Measurements from ENCODE around the gene FGFRL1.

Gene FGFRL1

DNA sequence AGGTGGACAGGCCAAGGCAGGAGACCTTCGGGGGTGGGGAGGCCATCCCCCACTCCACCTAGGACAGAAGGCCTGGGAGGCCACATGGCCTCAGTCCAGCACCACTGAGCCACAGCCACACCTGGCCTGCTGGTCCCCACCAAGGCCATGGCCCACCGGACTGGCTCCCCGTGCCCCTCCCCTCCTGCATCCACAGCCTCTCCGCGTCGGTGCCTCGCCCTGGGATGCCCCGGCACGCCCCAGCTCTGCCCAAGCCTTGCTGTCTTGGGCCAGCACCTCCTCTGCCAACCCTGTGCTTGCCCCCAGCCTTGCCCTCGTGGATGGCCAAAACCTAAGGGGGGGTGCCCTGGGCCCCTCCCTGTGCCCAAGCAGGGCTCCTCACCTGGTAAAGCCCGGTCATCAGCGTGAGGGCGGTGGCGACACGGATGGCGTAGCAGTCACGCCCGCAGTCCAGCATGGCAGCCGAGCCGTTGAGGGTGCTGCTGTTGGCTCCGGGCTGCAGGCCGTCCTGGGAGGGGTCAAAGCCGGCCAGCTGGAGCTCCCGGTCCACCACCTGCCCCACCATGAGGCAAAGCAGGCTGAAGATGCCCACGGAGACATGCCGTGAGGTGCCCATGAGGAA, 20.6 kb upstream of the FGFRL1 start:
- Histone ChIP-seq H3K9me3 (ENCODE audit: low read length) (no peaks in the 10 kb centered on the region), H3K4me1 (ENCODE audit: insufficient read depth, low read length) (peaks cover 14% of the 10 kb centered on the region), H3K27ac (ENCODE audit: low read depth, low read length) (no peak overlapping the region), H3K27me3 (ENCODE audit: control insufficient read depth in 1 of 2, insufficient read depth in 2 of 2, low read length in 2 of 2) (no peaks in the 10 kb centered on the region), H3K9ac (ENCODE audit: low read length) (no peak overlapping the region), H3K4me3 (ENCODE audit: low read depth in 1 of 2, low read length in 2 of 2) (no peak overlapping the region), H3K36me3 (ENCODE audit: insufficient read depth, low read length) (no peaks in the 10 kb centered on the region)

DNA sequence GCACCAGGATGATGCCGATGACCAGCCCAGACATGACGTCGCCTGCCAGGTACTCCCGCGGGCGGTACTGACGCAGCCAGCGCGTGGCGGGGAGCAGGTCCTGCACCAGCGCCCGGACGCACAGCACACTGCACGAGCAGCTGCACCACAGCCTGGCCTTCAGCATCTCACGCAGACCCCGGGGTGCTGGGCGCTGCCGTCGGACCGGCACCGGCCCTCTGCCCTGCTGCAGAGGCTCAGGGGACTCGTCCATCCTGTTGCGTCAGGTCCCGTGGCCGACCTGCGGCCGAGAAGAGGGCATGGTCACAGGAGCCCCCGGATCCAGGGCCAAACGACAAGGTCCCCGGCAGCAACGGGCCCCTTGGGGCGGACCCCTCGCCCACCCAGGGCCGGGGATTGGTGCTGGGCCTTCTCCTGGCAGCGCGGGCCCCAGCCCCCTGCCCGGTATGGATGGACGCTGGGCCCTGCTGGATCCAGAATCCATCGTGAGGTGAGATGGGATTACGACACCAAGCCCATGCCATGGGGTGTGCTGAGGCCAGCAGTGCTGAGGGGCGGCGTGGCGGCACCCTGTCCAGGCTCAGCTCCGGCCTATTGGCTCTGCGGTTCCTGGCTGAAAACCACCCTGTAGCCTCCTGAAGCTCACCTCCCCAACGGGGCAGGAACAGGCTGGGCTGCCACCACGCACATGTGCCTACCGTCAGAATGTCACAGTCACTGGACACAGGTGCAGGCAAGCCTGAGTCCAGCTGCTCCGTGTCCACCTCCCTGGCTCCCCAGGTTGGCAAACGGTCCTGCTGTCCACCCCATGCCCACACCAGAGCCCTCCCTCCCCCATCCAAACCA, 19.8 kb upstream of the FGFRL1 start:
- Histone ChIP-seq H3K36me3 (ENCODE audit: insufficient read depth, low read length) (no peaks in the 10 kb centered on the region), H3K27ac (ENCODE audit: low read depth, low read length) (no peak overlapping the region)

DNA sequence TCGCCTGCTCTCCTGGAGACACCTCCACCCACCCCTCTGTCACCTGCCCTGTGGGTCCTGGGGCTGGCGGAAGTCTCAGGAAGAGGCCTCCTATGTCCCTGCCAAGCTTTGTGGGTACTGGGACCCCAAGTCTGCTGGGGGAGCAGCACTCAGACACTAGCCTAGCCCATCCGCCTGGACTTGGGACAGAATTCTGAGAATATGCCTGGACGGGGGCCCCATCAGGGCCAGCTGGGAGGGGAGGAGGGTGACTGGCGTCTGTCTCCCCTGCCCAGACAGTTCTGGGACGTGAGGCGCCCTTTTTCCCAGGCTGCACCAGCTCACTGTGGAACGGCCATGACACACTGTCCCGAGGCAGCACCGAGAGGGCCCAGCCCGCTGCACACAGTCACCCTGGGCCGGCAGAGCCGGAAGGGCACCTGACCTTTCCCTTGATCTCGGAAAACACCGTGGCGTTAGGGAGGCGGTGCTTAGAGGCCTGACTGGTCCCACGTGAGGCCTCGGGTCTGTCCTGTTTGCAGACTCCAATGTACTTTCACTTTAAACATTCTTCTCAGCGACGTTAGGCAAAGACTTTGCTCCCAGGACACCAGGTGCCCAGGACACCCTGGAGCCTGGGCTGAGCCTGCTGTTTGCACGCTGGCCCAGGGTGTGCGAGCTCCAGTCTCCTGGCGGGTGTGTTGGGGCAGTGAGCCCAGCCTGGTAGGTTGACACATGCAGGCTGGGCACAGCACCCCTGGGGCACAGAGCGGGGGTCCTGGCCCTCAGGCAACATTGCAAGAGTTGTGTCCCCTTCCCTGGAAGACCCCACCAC, 18.9 kb upstream of the FGFRL1 start:
- peaks cover 7% of the 10 kb centered on the region for H3K4me1 ChIP-seq (ENCODE audit: insufficient read depth, low read length)
- H3K9ac ChIP-seq (ENCODE audit: low read length) = no peak overlapping the region
- H3K4me3 ChIP-seq (ENCODE audit: low read depth in 1 of 2, low read length in 2 of 2) = no peak overlapping the region
- peaks cover under 1 to 11% of the 10 kb centered on the region in 2 donors for H3K27me3 ChIP-seq (ENCODE audit: control insufficient read depth in 1 of 2, insufficient read depth in 2 of 2, low read length in 2 of 2)
- no peaks in the 10 kb centered on the region for H3K9me3 ChIP-seq (ENCODE audit: low read length)
- H3K36me3 ChIP-seq (ENCODE audit: insufficient read depth, low read length) = no peaks in the 10 kb centered on the region
- H3K27ac ChIP-seq (ENCODE audit: low read depth, low read length) = no peak overlapping the region

More for the DNA sequence above, 19.8 kb upstream of the FGFRL1 start:
- no peak overlapping the region for H3K9ac ChIP-seq (ENCODE audit: low read length)
- H3K27me3 ChIP-seq (ENCODE audit: control insufficient read depth in 1 of 2, insufficient read depth in 2 of 2, low read length in 2 of 2) = peaks cover 0 to 4% of the 10 kb centered on the region in 2 donors
- peaks cover 9% of the 10 kb centered on the region for H3K4me1 ChIP-seq (ENCODE audit: insufficient read depth, low read length)
- no peak overlapping the region for H3K4me3 ChIP-seq (ENCODE audit: low read depth in 1 of 2, low read length in 2 of 2)
- no peaks in the 10 kb centered on the region for H3K9me3 ChIP-seq (ENCODE audit: low read length)

DNA sequence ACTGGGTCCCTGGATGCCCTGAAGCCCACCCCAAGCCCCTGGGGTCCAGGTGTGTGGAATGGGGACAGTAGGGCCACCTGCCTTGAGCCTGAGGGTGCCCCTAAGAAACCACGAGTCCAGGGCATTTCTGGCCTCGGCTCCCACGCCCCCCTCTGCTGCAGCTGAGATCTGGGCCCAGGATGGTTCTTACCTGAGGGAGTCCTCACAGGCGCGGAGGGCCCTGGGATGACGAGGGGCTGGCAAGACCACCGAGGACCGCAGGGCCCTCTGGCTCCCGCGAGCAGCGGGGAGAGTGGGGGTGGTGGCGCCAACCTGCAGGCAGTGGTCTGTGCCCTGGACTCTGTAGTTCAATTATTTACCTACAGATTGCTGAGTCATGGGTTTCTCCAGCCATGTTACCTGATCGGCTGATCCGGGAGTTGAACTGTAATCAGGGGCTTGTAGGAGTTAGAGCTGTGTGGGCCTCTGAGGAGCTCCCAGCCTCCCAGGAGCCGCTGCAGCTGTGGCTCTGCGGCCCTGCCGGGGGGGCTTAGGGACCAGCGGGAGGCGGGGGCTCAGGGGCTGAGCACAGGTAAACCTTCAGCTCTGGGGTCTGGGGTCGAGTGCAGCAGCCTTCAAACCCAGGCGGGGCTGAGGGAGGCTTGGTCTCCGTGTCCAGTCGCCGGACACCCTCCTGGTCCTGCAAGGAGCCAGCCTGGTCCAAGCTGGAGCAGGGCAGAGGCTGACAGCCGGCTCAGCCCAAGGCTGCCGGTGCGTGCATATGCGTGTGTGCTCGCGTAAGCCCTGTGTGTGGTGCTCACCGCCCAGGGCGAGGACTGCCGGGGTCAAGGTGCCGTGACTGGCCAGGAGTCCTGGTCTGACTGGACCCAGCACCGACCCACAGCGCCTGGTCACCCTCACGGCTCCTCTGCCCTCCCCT, 18.1 kb upstream of the FGFRL1 start, which contains the start of gene SLC26A1:
Gene SLC26A1 (minus strand): TSS at position 294 of the 919 bp plus-strand sequence. CDS start 1,701 bp downstream, outside the sequence.
- no peak within 1 kb of the TSS for H3K27ac ChIP-seq (ENCODE audit: low read depth, low read length)
- no peak within 1 kb of the TSS for H3K9ac ChIP-seq (ENCODE audit: low read length)
- H3K4me1 ChIP-seq (ENCODE audit: insufficient read depth, low read length) = no peaks in the 10 kb centered on the region
- peaks cover 9 to 19% of the 10 kb centered on the region in 2 donors for H3K27me3 ChIP-seq (ENCODE audit: control insufficient read depth in 1 of 2, insufficient read depth in 2 of 2, low read length in 2 of 2)
- no peaks in the 10 kb centered on the region for H3K9me3 ChIP-seq (ENCODE audit: low read length)
- H3K4me3 ChIP-seq (ENCODE audit: low read depth in 1 of 2, low read length in 2 of 2) = no peak within 1 kb of the TSS
- H3K36me3 ChIP-seq (ENCODE audit: insufficient read depth, low read length) = no peaks in the 10 kb centered on the region

DNA sequence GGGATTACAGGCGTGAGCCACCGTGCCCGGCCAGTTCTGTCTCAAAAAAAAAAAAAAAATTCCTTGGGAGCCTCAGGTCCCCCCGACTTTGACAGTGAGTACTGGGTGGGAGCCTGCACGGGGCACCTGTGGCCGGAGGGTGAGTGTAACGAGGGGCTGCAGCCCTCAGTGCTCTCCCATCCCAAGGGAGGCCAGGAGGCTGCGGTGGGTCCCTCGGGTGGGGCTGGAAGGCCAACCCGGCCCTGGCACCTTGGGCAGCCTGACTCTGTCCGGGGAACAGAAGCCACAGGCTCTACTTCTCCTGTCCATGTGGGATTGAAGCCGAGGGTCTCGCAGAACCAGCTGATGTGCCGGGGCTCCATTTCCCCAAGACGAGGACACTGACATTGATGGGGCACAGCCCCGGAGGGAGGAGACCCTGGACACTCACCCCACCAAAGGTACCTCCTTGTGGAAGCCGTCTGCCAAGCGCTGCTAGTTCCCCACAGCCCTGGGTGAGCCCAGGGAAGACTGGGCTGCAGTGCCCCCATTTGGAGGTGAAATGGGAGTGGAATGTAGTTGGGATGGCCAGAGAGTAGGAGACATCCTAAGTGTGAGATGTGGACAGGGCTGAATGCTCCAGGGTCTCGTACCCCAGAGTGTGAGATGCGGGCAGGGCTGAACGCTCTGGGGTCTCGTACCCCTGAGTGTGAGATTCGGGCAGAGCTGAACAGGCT, 16.0 kb upstream of the FGFRL1 start:
- Histone ChIP-seq H3K27me3 (ENCODE audit: control insufficient read depth in 1 of 2, insufficient read depth in 2 of 2, low read length in 2 of 2) (peaks cover 11 to 35% of the 10 kb centered on the region in 2 donors), H3K9ac (ENCODE audit: low read length) (no peak overlapping the region), H3K4me1 (ENCODE audit: insufficient read depth, low read length) (no peaks in the 10 kb centered on the region)

DNA sequence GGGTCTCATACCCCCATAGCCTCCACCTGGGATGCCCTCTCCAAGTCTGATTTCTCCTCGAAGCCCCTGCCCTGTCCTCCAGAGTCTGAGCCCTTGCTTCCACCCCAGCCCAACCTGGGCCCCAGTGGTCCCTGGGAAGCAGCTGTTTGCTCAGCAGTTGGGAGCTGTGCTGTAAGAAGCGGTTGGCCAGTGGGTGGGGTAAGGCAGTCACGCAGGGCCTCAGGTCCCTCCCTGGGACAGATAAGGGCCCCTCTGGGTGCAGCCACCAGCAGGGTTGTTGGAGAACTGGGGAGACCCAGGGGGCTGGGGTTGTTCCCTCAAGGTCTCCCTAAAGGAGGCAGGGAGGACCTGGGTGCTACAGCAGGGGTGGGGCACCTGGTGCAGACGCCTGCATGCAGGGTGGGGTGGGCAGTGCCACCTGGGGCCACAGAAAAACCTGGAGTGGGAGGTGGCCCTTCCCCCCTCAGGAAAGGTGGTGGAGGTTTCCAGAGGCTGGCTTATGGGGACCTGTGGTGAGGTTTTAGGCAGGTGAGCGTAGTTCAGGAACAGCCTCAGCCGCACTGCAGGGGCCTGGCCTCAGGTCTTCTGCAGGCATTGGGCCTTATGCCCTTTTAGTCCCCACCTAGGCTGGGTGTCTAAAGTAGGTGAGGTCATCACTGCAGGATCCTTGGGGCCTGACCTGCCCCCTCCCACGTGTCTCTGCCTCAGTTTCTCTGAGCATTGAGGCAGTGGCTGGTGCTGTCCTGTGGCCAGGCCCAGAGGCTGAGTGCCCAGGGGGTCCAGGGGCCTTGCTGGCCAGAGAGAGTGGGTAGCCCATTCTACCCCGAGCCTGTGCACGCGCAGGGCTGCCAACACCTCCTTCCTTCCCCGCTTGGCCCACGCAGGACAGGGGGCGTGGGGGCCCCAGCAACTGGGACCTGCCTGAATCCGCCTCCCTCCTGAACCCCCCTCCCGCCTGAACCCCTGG, 15.1 kb upstream of the FGFRL1 start:
- Histone ChIP-seq H3K9ac (ENCODE audit: low read length) (no peak overlapping the region), H3K4me3 (ENCODE audit: low read depth in 1 of 2, low read length in 2 of 2) (no peak overlapping the region), H3K36me3 (ENCODE audit: insufficient read depth, low read length) (no peaks in the 10 kb centered on the region), H3K9me3 (ENCODE audit: low read length) (no peaks in the 10 kb centered on the region), H3K4me1 (ENCODE audit: insufficient read depth, low read length) (no peaks in the 10 kb centered on the region), H3K27me3 (ENCODE audit: control insufficient read depth in 1 of 2, insufficient read depth in 2 of 2, low read length in 2 of 2) (peaks cover 19 to 44% of the 10 kb centered on the region in 2 donors), H3K27ac (ENCODE audit: low read depth, low read length) (no peak overlapping the region)

More for the DNA sequence above, 16.0 kb upstream of the FGFRL1 start:
- H3K36me3 ChIP-seq (ENCODE audit: insufficient read depth, low read length) = no peaks in the 10 kb centered on the region
- no peak overlapping the region for H3K27ac ChIP-seq (ENCODE audit: low read depth, low read length)
- H3K4me3 ChIP-seq (ENCODE audit: low read depth in 1 of 2, low read length in 2 of 2) = no peak overlapping the region
- H3K9me3 ChIP-seq (ENCODE audit: low read length) = no peaks in the 10 kb centered on the region

DNA sequence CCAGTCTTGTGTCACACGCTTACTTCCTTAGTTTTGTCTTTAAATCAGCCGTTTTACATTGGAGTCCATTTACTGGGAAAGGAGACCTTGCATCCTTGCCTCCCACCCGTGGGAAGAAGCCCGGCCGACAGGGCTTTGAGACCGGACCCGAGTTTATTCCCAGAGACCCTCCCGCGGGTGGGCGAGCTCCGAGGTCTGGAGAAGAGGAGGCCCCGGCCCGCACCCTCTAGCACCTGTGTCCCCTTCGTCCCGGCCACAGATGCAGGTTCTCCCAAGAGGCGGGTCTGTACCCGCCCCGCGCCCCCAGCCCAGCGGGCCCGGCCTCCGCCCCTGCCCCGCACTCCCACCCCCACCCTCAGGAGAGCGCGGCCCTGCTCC, 14.4 kb upstream of the FGFRL1 start:
- H3K4me1 ChIP-seq (ENCODE audit: insufficient read depth, low read length) = no peaks in the 10 kb centered on the region
- peaks cover 20 to 51% of the 10 kb centered on the region in 2 donors for H3K27me3 ChIP-seq (ENCODE audit: control insufficient read depth in 1 of 2, insufficient read depth in 2 of 2, low read length in 2 of 2)
- no peak overlapping the region for H3K9ac ChIP-seq (ENCODE audit: low read length)
- no peaks in the 10 kb centered on the region for H3K9me3 ChIP-seq (ENCODE audit: low read length)
- no peak overlapping the region for H3K4me3 ChIP-seq (ENCODE audit: low read depth in 1 of 2, low read length in 2 of 2)
- no peaks in the 10 kb centered on the region for H3K36me3 ChIP-seq (ENCODE audit: insufficient read depth, low read length)
- no peak overlapping the region for H3K27ac ChIP-seq (ENCODE audit: low read depth, low read length)

DNA sequence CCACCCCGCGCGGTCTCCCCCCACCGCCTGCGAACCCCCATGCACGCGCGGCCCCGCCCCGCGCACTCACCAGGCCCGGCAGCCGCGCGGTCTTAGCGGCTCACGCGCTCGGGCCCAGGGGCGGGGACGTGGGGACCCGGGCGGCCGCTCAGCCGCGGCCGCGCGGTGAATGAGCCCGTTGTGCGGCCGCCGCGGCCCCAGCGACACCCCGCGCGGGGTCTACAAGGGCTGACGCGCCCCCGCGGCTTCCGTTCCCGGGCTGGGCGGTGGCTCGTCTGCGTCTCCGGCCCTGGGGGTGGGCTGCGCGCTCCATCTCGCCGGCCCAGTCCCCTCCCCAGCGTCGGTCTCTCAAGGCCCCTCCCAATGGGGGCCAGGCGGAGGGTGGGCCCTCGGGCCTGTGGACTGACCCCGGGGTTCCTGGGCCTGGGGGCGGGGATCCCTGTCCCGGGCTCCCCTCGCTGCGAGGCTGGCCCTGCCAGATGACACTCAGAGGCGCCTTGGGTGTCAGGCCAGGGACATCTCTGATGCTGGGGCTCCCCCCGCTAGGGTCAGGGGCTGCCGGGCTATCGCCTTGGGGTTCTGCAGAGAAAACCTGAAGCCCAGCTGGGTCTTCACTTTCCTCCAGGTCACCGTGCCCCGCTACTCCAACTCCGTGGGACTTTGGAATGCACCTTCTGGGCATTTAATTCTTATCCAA, 13.9 kb upstream of the FGFRL1 start:
- Histone ChIP-seq H3K27ac (ENCODE audit: low read depth, low read length) (no peak overlapping the region), H3K9ac (ENCODE audit: low read length) (no peak overlapping the region), H3K27me3 (ENCODE audit: control insufficient read depth in 1 of 2, insufficient read depth in 2 of 2, low read length in 2 of 2) (peaks cover 20 to 56% of the 10 kb centered on the region in 2 donors), H3K4me1 (ENCODE audit: insufficient read depth, low read length) (no peaks in the 10 kb centered on the region), H3K4me3 (ENCODE audit: low read depth in 1 of 2, low read length in 2 of 2) (no peak overlapping the region), H3K36me3 (ENCODE audit: insufficient read depth, low read length) (no peaks in the 10 kb centered on the region), H3K9me3 (ENCODE audit: low read length) (no peaks in the 10 kb centered on the region)

DNA sequence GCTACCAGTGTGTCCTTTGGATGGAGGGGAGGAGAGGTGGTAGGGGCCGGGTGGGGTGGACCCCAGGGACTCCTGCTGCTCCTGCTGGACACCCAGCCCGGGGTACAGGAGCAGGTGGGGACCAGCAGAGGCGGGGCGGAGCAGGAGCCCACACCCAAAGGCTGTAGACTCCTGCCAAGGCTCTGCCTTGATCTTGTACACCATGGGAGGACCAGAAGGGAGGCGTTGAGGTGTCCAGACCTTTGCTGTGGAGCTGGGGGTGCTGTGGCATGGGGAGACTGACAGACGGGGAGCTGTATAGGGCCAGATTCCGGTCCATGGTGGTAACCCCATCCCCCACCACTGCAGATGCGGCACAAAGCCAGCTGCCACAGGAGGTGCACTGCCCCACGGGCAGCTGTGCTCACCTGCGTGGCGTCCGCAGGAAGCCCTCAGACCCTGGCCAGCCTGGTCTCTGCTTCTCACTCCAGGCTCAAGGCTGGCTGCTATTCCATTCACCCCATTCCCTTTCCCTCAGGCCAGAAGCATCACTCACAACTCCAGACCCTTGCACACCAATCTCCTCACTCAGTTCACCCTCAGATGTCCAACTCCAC, 13.2 kb upstream of the FGFRL1 start:
- Histone ChIP-seq H3K27me3 (ENCODE audit: control insufficient read depth in 1 of 2, insufficient read depth in 2 of 2, low read length in 2 of 2) (peaks cover 20 to 62% of the 10 kb centered on the region in 2 donors), H3K4me1 (ENCODE audit: insufficient read depth, low read length) (no peaks in the 10 kb centered on the region), H3K9me3 (ENCODE audit: low read length) (no peaks in the 10 kb centered on the region), H3K36me3 (ENCODE audit: insufficient read depth, low read length) (no peaks in the 10 kb centered on the region), H3K27ac (ENCODE audit: low read depth, low read length) (no peak overlapping the region), H3K9ac (ENCODE audit: low read length) (no peak overlapping the region), H3K4me3 (ENCODE audit: low read depth in 1 of 2, low read length in 2 of 2) (no peak overlapping the region)

Data from muscle layer of colon (tissue), 2 donors.